ENCODE data around the gene RNASE7. TPM values are rescaled to one million over a fixed set of nuclear protein-coding genes. Genes with fewer than 3 reads are reported as not detected.

Gene RNASE7
- total RNA-seq, 1 donor from 2014 or later = not detected

- Histone ChIP-seq H3K27ac (no peak overlapping the region), H3K4me1 (peaks cover 8% of the 10 kb centered on the region)
Measured at GRCh38 chr14:21089877-21090193, 47.7 kb downstream of the RNASE7 start.

GRCh38 chr14:21090194-21090939, 48.2 kb downstream of the RNASE7 start:
- intact Hi-C loops (cut with DNase I) = loop anchor here (5.0 kb wide), 1 partner anchor 73 kb away; no protein-coding TSS in a partner anchor
- peaks cover 6% of the 10 kb centered on the region for H3K4me1 ChIP-seq
- DNase-seq (peak; percentile 75), ATAC-seq (peak; percentile 7)
- H3K27me3 ChIP-seq = no peaks in the 10 kb centered on the region
- peak; percentile 51 for TF ChIP-seq CTCF (IDR thresholded peaks at IDR 0.05)
- H3K9me3 ChIP-seq = no peaks in the 10 kb centered on the region
- peaks cover 62% of the 10 kb centered on the region for H3K36me3 ChIP-seq
- no peak overlapping the region for H3K27ac ChIP-seq
- no peak overlapping the region for H3K4me3 ChIP-seq

More at GRCh38 chr14:21089877-21090193, 47.7 kb downstream of the RNASE7 start:
- H3K9me3 ChIP-seq = no peaks in the 10 kb centered on the region
- peaks cover 62% of the 10 kb centered on the region for H3K36me3 ChIP-seq
- intact Hi-C loops (cut with DNase I) = loop anchor here (5.0 kb wide), 1 partner anchor 73 kb away; no protein-coding TSS in a partner anchor
- TF ChIP-seq CTCF (IDR thresholded peaks at IDR 0.05) = no peak
- ATAC-seq (no peak), DNase-seq (no peak)
- no peaks in the 10 kb centered on the region for H3K27me3 ChIP-seq
- H3K4me3 ChIP-seq = no peak overlapping the region

GRCh38 chr14:21090940-21091663, 48.9 kb downstream of the RNASE7 start:
- peaks cover 3% of the 10 kb centered on the region for H3K4me1 ChIP-seq
- H3K9me3 ChIP-seq = no peaks in the 10 kb centered on the region
- no peak overlapping the region for H3K4me3 ChIP-seq
- H3K36me3 ChIP-seq = peaks cover 62% of the 10 kb centered on the region
- no peaks in the 10 kb centered on the region for H3K27me3 ChIP-seq
- no peak for DNase-seq
- no peak for TF ChIP-seq CTCF (IDR thresholded peaks at IDR 0.05)
- intact Hi-C loops (cut with DNase I) = loop anchor here (5.0 kb wide), 1 partner anchor 74 kb away; no protein-coding TSS in a partner anchor
- H3K27ac ChIP-seq = no peak overlapping the region
- ATAC-seq = no peak

- DNase-seq = no peak
- no peaks in the 10 kb centered on the region for H3K27me3 ChIP-seq
- no peak overlapping the region for H3K27ac ChIP-seq
- H3K4me3 ChIP-seq = no peak overlapping the region
- peaks cover 9% of the 10 kb centered on the region for H3K4me1 ChIP-seq
- H3K9me3 ChIP-seq = no peaks in the 10 kb centered on the region
- H3K36me3 ChIP-seq = peaks cover 58% of the 10 kb centered on the region
- TF ChIP-seq CTCF (IDR thresholded peaks at IDR 0.05) = no peak
- ATAC-seq = no peak
- intact Hi-C loops (cut with DNase I) = loop anchor here (5.0 kb wide), 1 partner anchor 75 kb away; no protein-coding TSS in a partner anchor
Measured at GRCh38 chr14:21091821-21092272, 49.7 kb downstream of the RNASE7 start.

GRCh38 chr14:21092273-21093011, 50.3 kb downstream of the RNASE7 start:
- Histone ChIP-seq H3K27me3 (no peaks in the 10 kb centered on the region), H3K36me3 (peaks cover 52% of the 10 kb centered on the region), H3K27ac (no peak overlapping the region), H3K9me3 (no peaks in the 10 kb centered on the region), H3K4me3 (no peak overlapping the region), H3K4me1 (peaks cover 13% of the 10 kb centered on the region)
- TF ChIP-seq CTCF (IDR thresholded peaks at IDR 0.05) = peak; percentile 100
- intact Hi-C loops (cut with DNase I) = loop anchor here (5.0 kb wide), 1 partner anchor 75 kb away; no protein-coding TSS in a partner anchor
- DNase-seq = peak; percentile 93
- peak; percentile 98 for ATAC-seq
